Superior temporal gyrus (tissue), 1 donor: ENCODE data around the gene RNF215.

ENCODE experiments used
- DNase-seq: peaks from one replicate; pipeline ENCODE4 v3.0.0-alpha.2; 2016; ENCODE audit errors: extremely low spot score

Gene RNF215

DNA sequence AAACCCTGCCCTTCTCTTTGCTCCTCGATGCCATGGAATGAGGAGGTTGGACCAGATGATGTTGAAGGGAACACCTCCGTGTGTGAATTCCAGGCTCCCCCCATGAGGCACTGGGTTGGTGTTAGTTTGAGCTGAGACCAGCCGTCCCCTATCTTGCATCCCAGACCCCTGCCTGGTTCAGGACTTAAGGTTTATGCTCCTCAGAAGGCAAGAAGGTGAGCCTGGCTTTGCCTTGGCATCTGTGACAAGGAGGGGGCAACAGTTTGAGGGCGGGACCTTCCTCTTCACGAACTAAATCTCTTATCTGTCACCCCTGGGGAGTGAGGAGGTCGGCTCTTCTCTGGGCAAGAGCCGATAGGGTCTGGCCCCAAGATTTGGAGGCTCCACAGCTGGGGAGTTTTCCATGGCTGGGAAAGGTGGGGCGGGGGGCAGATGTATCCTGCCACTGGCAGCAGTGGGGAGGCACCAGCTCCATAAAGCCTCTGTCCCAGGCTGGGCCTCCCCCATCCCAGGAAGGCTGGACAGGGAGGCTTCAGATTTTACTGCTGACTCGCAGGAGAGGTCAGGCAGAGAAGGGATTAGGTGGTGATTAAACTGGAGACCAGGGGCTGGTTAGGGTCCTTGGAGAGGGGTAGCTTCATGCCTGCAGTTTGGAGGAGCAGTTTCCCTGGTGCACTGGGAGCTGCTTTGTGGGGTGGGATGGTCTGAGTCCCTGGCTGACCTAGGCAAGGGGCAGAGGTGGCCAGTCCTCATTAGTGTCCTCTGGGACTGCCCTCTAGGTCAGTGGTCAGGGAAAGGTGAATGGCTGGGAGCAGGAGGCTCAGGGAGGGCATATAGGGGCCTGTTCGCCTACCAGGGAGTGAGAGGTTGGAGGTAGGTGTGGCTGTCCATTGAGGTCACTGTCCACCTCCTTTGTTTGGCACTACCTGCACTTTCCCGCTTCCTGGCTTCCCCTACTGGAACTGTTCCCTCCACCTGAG is 10.7 kb upstream of the RNF215 start:
- no peak for DNase-seq

DNA sequence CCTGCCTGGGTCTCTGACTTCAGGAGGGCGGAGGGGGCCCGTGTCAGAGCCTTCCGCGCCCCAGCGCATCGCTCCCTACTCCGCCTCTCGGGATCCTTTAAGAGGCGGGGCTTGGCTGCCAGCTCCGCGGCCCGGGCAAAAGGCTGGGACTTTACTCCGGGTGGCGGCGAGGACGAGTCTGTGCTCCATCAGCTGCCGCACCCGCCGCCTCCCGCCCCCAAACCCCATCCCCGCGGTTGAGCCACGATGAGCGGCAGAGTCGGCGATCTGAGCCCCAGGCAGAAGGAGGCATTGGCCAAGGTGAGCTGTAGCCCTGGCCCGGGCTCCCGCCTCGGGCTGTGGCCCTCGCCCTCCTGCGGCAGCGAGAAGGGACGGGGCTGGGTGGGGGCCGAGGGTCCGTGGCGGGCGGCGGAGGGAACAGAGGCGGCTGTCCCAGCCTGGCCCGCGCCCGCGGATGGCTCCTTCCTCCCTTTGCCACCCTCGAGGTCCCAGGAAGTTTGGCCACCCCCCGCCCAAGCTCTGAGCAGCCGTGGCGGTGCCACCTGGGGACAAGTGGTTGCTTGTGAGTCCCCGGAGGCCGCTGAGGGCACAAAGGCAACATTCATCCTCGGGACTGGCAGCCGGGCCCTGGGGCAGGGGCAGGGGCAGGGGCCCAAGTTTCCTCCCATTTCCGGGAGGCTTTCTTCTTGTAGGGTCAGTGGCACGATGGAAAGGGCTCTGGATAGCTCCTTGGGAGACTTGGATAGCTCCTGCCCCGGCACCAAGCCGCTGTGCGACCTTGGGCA is 9.9 kb upstream of the RNF215 start, which contains the start of gene SEC14L2:
TSS of gene SEC14L2 (plus strand) at position 148 of the 785 bp plus-strand sequence. CDS start at position 247, 99 bp downstream.
- peak; percentile 78 for DNase-seq

DNA sequence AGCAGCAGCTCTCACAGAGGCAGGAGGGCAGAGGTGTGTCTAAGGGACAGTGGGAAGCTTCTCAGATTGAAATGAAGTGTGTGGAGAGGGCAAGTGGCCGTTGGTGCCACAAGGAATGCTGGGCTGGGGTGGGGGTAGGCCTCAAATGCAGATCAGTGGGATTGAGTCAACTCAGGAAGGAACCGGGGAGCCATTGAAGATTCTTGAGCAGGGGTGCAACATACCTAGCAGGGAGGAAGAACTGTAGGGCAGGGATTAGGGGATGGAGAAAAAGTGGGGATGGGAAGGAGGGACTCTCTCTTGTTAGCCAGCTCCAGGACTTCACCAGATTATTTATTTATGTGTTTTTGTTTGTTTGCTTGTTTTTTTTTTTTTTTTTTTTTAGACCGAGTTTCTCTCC is 6.7 kb upstream of the RNF215 start:
- no peak for DNase-seq

DNA sequence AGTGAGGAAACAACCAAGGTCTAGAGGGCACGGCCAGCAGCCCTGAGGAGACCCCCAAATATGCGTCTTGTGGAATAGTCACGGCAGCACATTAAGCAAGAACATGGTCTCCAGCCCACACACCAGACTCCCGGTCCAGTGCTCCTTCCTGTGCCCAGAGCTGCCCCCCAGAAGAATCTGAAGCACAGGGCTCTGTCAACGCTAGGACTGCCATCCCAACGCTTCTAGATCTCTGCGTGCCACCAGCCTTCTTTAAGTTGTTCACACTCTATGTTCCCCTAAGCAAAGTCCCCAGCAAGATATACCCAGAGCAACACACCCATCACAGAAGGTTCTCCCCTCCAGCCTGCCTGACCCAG is 6.1 kb upstream of the RNF215 start:
- DNase-seq = no peak

DNA sequence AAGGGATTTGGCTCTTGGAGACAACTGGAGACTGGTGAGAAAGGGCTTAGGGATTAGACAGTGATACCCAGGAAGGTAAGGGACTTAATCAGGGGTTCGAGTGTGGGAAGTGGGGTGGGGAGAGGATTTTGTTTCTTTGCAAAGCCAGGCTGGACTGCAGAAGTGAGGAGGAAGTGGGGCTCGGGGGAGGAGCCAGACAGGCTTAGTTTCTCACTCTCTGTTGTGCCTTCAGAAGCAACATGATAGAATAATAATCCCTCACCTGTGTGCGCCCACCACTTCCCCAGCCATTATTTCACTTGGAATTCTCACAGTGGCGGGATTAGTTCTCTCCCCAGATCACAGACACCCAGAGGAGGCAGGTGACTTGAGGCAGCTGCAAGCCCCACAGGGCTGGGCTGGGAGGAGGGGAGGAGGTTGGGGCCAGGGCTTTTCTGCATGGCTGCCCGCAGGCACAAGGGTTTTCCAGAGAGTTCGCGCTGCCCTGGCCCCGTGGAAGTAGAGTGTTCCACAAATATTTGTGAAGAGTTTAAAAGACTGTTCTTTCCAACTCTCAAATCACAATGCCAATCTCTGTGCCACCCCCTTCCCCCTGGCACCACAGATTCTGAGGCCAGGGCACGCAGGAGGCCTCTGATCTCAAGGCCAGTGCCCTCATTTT is 5.6 kb upstream of the RNF215 start:
- no peak for DNase-seq

DNA sequence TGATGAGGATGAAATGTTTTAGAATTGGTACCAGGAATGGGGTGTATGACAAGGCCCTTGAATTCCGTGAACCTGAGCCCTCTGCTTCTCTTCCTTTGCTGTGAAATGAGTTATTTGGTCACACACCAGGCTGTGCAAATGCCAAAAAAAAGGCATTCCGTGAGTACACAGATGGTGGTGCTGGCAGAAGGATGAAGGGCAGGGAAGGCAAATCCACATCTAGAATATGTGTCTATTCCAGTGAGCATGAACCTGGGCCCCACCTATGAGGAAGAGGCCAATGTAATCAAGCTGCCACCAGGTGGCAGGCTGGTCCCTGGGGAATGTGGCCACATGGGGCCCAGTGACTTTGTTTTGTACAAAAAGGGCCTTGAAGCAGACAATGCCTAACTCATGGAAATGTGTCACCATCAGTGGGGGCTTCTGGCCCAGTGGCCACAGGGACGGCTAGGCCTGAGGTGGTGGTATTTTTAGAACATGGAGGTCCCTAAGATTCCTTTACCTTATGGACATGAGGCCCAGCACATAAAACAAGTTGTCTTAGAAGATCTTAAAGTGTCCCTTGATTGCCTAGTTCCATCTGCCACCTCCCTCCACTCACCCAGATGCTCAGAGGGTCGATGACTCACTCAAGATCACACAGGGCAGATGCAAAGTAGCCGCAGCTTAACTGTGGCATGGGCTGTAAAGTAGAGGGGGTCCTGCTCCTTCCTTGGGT is 3.9 kb upstream of the RNF215 start:
- peak; percentile 94 for DNase-seq

DNA sequence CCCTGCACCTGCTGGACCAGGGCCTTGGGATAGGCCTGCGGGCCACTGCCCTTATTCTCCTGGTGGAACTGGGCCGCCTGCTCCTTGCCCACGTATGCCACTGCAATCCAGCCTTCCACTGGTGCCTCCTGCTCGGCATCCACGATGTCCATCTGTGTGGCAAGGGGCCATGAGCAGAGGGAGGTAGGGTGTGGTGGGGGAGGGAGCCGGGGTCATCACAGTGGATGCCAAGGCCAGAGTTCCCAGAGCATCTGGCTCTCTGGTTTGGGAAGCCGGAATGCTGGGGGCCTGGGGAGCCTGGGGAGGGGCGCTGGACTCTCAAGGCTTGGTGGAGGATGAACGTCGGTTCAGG is 627 bp downstream of the RNF215 start:
- no peak for DNase-seq

DNA sequence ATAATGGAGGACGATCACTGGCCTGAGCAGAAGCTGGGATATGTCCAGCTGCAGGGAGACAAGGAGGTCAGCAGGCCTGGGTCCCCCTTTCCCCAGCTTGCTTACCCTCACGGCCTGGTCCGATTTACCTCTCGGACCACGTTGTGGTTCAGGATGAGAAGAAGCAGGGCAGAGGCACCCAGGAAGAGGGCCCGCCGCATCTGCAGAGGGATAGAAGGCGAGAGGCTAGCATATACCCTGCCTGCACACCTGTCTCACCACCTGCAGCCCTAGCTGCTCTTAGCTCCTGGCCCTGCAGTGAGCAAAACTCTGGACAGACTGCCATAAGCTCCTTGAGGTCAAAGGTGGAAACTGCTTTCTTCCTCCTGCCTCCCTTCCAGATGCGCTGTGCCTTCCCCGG is 1.3 kb downstream of the RNF215 start:
- no peak for DNase-seq

DNA sequence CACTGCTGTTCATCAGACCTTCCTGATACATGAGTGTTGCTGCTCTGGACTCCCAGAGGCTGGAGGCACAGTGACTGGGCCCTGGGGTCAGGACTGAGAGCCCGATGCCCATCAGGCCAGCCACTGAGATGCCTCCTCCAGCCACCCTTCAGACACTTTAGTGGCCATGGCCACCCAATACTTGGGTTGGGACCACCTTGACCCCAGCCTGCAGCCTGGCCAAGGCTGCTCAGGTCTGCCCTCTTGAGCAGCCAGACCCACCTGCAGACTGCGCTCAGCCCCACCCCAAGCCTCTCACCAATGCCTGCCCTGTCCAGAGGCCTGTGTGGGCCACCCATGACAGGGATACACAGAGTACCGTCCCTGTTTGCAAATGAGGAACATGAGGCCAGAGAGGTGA is 4.2 kb downstream of the RNF215 start:
- no peak for DNase-seq

DNA sequence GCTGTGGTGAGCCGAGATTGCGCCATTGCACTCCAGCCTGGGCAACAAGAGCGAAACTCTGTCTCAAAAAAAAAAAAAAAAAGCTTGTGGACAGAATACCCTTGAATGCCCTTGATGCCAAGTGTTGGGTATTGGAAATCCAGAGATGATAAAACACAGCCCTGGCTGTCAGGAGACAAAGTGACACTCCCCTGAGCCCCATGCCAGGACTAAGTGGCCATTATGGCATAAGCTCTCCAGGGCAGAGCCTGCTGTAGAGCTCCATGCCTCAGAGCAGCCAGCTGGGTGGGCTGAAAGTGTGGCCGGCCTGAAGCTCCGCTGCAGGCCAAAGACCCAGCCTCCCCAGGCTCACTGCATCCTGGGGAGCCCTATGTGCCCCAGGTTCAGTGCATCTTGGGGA is 4.9 kb downstream of the RNF215 start:
- no peak for DNase-seq

DNA sequence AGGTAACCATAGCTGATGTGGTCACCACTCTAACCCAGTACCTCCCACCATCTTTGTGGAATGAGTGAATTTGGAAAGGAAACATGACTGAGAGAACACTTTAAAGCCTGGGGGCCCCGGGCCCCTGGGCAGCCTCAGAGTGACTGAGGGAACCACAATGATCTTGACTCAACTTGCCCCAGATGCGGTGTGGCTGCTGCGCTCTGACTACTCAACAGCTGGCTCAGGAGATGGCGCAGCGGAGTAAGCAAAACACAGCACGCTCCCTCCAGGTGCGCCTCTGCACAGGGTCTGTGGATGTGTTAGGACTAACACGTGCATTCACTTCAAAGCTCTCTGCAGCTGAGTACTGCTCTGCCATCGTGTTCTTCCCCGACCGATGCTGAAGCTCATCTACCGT is 5.9 kb downstream of the RNF215 start:
- DNase-seq = no peak

DNA sequence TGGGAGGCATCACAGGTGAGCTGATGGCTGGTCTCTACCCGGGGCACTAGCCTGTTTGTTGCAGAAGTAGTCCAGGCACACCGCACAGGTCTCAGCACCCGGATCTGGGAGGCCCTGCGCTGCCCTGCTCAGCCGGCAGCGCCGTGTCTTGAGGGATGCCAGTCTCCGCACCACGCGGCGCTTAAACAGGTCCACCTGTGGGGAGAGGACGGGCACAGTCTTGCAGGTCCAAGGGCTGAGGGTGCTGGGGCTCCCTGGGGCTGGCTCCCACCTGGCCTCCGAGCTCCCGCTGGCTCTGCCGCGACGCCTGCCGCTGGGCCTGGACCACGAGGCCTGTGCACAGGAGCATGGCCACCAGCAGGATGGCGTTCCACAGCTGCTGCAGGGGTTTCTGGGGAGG is 7.2 kb downstream of the RNF215 start:
- DNase-seq = no peak

DNA sequence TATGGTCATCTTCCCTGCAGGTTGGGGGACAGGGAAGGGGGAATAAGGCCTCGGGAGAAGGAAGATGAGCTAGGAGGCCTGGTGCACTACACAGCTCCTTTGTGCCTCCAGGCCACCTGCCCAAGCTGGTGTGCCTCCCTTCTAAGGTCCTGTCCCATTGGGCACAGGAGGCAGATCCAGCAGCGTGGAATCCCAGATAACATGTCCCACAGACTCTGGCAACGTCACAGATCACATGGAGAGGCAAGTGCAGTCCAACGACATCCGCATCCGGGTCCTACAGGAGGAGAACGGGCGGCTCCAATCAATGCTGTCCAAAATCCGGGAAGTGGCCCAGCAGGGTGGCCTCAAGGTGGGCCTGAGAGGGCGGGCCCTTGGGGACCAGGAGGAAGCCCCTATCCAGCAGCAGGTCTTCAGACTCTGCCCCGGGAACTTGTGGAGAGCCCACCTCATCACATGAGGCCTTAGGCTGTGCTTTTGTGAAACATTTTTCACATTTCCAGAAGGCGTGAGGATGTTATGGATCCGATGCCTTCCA is 11.8 kb downstream of the RNF215 start:
- DNase-seq = no peak

DNA sequence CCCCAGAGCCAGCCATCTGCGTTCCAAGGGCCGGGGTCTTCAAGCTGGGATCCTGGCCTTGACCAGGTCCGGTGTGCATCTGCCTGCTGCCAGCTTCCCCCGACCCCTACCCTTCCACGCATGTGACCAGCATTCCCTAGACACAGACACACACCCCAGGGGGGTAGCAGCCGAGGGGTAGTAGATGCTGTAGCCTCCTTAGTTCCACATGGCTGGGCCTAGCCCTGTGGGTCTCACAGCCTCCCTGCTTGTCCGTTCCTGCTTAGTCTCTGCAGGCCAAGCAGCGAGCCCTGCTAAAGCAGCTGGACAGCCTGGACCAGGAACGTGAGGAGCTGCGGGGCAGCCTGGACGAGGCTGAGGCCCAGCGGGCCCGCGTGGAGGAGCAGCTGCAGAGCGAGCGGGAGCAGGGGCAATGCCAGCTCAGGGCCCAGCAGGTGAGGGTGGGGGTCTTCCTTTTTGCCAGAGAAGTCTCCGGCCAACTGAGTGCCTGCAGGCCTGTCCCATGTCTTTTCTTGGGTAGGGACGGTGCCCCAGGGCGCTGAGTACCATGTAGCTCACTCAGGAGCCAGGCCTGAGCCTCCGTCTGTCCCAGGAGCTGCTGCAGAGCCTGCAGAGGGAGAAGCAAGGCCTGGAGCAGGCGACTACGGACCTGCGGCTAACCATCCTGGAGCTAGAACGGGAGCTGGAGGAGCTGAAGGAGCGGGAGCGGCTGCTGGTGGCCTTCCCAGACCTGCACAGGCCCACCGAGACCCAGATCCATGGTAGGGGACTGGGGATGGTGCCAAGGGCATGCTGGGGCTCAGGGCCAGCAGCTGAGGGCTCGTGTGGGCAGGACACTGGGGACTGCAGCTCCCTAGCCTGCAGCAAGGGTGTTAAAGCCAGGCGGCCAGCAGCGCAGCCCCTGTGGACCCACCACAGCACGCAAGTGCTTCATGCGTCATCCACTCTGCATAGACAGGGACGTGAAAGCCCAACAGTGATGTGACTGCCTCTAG is 13.6 kb downstream of the RNF215 start:
- DNase-seq = no peak

DNA sequence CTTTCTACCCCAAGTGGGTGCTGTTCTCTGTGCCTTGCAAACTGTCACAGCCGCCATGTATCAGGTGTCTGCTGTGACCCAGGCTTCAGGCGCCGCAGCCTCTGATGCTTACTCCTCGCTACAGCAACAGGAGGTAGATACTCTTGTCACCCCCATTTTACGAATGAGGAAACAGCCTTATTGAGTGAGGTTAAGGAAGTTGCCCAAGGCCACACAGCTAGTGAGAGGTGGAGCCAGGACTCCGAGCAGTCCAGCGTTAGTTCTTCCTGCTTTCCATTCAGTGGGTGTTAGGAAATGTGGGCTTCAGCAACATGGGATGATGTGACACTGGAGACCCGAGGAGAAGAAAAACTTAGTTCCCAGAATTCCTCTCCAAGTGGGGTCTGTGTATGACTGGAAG is 14.3 kb downstream of the RNF215 start:
- DNase-seq = no peak

DNA sequence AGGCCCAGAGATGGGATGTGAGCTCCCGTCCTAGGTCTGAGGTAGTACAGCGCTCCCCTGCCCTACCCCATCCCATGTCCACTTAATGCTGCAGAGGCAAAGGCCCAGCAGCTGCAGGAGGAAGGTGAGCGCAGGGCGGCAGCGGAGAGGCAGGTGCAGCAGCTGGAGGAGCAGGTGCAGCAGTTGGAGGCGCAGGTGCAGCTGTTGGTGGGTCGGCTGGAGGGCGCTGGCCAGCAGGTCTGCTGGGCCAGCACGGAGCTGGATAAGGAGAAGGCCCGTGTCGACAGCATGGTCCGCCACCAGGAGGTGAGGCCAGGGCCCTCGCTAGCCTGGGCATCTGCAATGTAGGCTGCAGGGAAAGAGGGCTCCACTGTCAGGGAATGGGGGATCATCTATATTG is 15.2 kb downstream of the RNF215 start:
- DNase-seq = no peak

DNA sequence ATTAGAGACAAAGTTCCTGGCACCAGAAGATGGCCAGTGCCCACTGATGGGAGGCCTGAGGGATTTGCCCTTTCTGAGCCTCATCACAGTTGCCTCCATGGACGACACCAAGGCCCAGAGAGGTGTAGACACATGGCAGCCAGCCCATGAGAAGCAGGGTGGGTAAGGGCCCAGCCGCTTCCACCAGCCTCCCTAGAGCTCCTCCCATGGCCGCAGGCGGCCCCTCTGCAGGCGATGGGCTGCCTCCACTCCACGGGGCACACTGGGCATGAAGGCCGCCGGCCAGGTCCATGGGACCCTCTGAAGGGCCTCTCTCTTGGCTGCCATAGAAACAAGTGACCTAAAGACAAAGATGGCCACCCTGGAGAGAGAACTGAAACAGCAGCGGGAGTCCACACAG is 15.9 kb downstream of the RNF215 start:
- DNase-seq = no peak

DNA sequence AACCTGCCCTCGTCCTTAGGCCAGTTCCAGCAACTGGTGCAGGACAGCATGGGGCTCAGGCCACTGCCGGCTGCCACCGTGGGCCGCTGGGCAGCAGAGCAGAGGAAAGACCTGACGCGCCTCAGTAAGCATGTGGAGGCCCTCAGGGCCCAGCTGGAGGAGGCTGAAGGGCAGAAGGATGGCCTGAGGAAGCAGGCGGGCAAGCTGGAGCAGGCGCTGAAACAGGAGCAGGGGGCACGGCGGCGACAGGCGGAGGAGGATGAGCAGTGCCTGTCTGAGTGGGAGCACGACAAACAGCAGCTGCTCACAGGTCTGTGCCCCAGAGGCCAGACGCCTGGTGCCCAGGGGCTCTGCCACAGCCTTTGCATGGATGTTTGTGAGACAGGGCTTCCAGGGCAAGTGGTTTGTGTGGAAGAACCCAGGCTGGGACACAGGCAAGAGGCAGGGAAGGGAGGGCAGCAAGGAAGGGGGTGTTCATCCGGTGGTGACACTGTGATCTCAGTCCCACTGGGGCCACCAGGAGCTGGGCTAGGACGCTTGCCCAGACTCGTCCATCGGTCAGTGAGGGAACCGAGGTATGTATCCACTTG is 16.5 kb downstream of the RNF215 start:
- DNase-seq = no peak

DNA sequence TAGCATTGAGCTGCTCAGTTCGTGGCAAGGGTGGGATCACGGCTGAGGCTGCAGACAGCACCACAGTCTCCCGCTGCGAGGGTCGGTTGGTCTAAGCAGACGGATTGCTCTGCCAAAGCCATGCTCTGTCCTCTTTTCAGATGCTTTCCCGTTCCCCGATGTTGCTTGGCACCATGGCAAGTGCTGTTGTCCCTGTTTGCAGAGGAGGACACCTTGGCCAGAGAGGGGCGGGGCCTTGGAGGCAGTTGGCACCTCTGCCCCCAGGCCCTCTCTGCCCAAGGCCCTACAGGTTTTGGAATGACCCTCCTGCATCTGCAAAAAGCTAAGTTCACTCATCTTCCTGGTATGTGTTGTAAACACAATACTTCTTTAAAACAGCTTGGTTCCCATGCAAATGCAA is 18.8 kb downstream of the RNF215 start:
- DNase-seq = no peak

DNA sequence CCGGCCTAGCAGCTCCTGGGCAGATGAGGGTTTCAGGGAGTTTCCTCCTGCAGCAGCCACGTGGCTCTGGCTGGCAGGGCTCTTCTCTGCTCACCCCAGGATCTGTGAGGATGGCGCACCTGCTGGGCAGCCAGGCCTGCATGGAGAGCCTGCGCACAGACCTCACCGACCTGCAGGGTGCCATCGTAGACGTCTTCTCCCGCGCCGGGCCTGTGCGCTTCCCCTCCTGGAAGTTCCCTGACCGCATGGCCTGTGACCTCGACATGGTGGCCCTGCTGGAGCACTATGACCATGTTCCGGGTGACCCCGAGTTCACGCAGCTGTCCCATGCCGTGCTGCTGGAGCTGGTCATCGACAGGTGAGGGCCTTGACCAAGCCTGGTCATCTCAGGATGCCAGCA is 21.3 kb downstream of the RNF215 start:
- no peak for DNase-seq
